ENCODE data around the gene ANKHD1.

DNA sequence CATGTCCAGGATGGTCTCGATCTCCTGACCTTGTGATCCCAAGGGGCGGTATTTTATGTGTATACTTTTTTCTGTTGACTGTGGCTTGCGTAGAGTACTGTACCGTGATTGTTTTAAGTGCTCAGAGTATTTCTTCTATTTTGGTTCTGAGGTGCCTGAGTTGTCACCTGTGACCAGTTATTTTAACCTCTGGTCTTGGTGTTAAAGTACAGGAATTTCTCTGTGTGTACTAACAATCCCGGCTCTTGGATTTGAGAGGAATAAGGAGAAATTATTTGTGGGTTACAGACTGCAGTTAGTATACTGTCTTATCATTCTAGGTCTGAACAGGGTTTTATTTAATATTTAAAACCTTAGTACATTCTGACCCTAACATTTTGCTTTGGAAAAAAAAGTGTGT lies 2.0 kb downstream of the ANKHD1 start:
- TF ChIP-seq, protein P1, sequence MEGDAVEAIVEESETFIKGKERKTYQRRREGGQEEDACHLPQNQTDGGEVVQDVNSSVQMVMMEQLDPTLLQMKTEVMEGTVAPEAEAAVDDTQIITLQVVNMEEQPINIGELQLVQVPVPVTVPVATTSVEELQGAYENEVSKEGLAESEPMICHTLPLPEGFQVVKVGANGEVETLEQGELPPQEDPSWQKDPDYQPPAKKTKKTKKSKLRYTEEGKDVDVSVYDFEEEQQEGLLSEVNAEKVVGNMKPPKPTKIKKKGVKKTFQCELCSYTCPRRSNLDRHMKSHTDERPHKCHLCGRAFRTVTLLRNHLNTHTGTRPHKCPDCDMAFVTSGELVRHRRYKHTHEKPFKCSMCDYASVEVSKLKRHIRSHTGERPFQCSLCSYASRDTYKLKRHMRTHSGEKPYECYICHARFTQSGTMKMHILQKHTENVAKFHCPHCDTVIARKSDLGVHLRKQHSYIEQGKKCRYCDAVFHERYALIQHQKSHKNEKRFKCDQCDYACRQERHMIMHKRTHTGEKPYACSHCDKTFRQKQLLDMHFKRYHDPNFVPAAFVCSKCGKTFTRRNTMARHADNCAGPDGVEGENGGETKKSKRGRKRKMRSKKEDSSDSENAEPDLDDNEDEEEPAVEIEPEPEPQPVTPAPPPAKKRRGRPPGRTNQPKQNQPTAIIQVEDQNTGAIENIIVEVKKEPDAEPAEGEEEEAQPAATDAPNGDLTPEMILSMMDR (conservative IDR thresholded peaks at IDR 0.05) = no peak
- TF ChIP-seq EZH2 (IDR thresholded peaks at IDR 0.05; ENCODE audit: low read depth) = no peak
